ENCODE data around the gene PHIP.

Gene PHIP

DNA sequence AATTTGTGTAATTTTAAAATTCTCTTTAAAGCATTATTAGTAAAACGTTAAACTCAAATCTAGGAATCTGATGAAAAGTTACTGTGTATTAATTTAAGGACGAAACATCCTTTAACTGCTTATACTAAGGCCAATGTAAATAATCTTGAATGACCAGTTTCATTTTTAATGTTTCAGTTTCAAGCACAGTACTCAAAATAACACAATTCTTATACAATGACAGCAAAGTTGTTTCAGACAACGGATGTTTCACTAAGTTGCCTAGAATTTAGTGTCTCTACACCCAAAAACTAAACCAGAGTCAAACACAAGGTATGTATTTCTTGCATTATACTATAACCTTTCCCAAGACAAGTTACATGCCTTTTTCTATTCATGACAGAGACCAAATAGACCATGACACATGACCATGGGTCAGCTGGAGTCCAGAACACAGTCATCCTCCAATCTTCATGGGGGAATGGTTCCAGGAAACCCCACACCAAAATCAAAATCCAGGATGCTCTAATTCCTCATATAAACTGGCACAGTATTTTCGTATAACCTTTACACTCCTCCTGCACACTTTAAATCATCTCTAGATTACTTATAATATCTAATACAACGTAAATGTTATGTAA lies 7.7 kb downstream of the PHIP start:
- TF ChIP-seq CTCF (IDR thresholded peaks at IDR 0.05; ENCODE audit: insufficient read depth, missing control alignments) = no peak
- no peak for DNase-seq (ENCODE audit: insufficient read length, low spot score)

DNA sequence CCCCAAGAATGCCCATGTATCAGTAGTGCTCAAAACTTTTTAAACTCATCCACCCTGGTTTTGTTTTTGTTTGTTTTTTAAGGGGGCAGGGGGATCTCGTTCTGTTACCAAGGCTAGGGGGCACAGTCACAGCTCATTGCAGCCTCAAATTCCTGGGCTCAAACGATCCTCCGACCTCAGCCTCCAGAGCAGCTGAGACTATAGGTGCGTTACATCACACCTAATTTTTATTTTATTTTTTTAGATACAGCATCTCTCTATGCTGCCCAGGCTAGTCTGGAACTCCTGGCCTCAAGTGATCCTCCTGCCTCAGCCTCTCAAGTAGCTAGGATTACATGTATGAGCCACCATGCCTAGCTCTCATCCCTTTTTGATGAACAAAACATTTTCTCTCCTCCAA lies 11.2 kb downstream of the PHIP start:
- FAIRE-seq = no peak
- DNase-seq (ENCODE audit: insufficient read length, low spot score) = no peak
- TF ChIP-seq CTCF (IDR thresholded peaks at IDR 0.05; ENCODE audit: insufficient read depth, missing control alignments) = no peak

More for the DNA sequence above, 7.7 kb downstream of the PHIP start:
- FAIRE-seq = peak; percentile 32

- DNase-seq (ENCODE audit: insufficient read length, low spot score) (no peak), FAIRE-seq (no peak)
- no peak for TF ChIP-seq CTCF (IDR thresholded peaks at IDR 0.05; ENCODE audit: insufficient read depth, missing control alignments)
Measured at GRCh38 chr6:79066330-79066729, 11.7 kb downstream of the PHIP start.

DNA sequence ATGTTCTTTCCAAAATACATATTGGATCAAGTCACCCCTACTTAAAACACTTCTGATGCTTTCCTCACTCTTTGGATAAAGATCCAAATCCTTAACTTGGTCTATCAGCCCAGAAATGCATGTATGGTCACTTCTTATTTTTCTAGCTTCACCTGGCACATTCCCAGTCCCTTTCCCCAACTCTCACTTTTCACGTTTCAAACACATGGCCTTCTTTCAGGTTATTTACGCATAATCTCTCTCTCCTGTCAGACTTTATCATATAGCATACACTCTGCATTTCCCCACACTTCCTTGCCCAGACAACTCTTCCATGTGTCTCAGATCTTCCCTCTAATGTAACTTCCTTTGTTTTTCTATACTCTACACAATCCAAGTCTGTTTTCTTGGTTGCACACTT lies 12.8 kb downstream of the PHIP start:
- DNase-seq (ENCODE audit: insufficient read length, low spot score) (no peak), FAIRE-seq (peak; percentile 32)
- TF ChIP-seq CTCF (IDR thresholded peaks at IDR 0.05; ENCODE audit: insufficient read depth, missing control alignments) = no peak

- FAIRE-seq (no peak), DNase-seq (ENCODE audit: insufficient read length, low spot score) (no peak)
- TF ChIP-seq CTCF (IDR thresholded peaks at IDR 0.05; ENCODE audit: insufficient read depth, missing control alignments) = no peak
Measured at GRCh38 chr6:79064635-79065034, 13.4 kb downstream of the PHIP start.

- no peak for DNase-seq (ENCODE audit: insufficient read length, low spot score)
- no peak for FAIRE-seq
- TF ChIP-seq CTCF (IDR thresholded peaks at IDR 0.05; ENCODE audit: insufficient read depth, missing control alignments) = no peak
Measured at GRCh38 chr6:79062708-79063107, 15.3 kb downstream of the PHIP start.

- FAIRE-seq (no peak), DNase-seq (ENCODE audit: insufficient read length, low spot score) (no peak)
- TF ChIP-seq CTCF (IDR thresholded peaks at IDR 0.05; ENCODE audit: insufficient read depth, missing control alignments) = no peak
Measured at GRCh38 chr6:79057746-79058145, 20.3 kb downstream of the PHIP start.

All from D721Med (cell line).